K562 (cell line): Measurements from ENCODE around the gene CDK5RAP3.

Experiments
- EP300 ChIP-seq: IDR thresholded peaks from 2 replicates; pipeline ENCODE4 v1.6.1; 2012; ENCODE audit warnings: low read length, improper control_type of control experiment
- HDAC6 ChIP-seq: IDR thresholded peaks from 2 replicates; pipeline ENCODE4 v1.6.1; 2012; ENCODE audit warnings: low read depth, mild to moderate bottlenecking, control low read depth, inconsistent platforms, low read length, moderate library complexity
- TAF15 ChIP-seq: fragments of 200-400 bp; formaldehyde crosslinking; IDR thresholded peaks from 2 replicates; pipeline ENCODE4 v1.6.1; 2017; ENCODE audit warnings: mild to moderate bottlenecking, low read depth, low read length, moderate library complexity
- ZZZ3 ChIP-seq: fragments of 450-650 bp; IDR thresholded peaks from 2 replicates; pipeline ENCODE4 v1.6.1; 2016; ENCODE audit warnings: antibody characterized with exemption, mild to moderate bottlenecking, moderate library complexity

DNA sequence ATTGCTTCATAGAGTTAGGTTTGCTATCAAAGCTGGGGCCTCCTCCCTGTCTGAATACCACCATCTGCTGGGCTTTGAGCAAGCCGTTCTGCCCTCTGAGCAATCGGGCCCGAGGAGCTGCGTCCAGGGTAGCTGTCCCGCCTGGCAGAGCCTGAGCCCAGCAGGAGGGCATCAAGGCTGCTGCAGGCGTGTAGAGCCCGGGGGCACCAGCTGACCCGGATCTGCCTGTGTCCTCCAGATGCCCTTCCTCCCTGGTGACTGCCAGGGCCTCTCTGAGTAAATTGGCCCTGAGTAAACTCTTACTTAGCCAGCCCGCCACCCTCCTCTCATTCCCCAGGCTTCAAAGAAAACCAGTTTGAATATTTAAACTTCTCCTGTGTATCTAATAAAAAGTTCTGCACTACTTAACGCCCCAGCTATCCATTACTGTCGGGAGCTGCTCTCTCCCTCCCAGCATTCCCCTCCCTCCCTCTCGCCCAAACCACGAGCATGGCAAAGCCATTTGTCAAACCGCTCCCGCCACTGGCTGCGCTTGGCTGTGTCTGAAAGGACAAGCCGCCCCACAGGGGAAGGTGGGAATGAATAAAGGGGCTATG is 16.4 kb downstream of the CDK5RAP3 start:
- TF ChIP-seq EP300: no peak
- no peak for TF ChIP-seq TAF15
- TF ChIP-seq ZZZ3: no peak
- no peak for TF ChIP-seq HDAC6
